Adrenal gland (tissue), 5 donors: ENCODE data around the gene ANO2.

Experiments used
- POLR2A ChIP-seq, 2 donors: fragments of 450-650 bp; IDR thresholded peaks; one replicate each; pipeline ENCODE4 v1.6.1; 2017; ENCODE audit warnings: antibody characterized with exemption in 2 of 2, mild to moderate bottlenecking in 2 of 2, moderate library complexity in 1 of 2
- TF ChIP-seq, protein P1 (sequence below), 6 experiments: fragments of 450-650 bp in 4 of 6; fragments of 200-600 bp in 2 of 6; sonication (generic) in 1 of 6; IDR thresholded peaks; 1 replicate in 5 of 6; 2 replicates in 1 of 6; pipeline versions ENCODE4 v1.5.1 to v1.8.0; 2016 to 2021; ENCODE audit warnings: antibody characterized with exemption in 6 of 6, mild to moderate bottlenecking in 2 of 6, moderate library complexity in 1 of 6
- donor health status: DM: no; HTN: no; CAD: no.

DNA sequence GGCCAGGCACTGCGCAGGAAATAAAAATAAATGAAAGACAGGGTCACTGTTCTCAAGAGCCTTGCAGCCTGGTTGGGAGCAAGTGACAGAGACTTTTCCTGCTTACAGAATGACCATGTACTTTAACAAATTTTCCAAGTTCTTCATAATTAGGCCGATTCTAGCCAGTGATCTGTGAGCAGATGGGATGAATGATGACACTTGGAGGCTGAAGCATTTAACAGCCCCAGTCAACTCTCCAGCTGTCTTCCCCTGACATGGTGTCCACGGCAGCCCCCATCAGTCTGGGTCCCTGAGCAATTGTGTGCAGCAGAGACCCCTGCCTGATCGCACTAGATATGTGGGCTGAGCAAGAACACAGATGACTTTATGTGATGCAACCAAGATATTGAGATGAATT, 314.3 kb downstream of the ANO2 start:
- TF ChIP-seq, protein P1, sequence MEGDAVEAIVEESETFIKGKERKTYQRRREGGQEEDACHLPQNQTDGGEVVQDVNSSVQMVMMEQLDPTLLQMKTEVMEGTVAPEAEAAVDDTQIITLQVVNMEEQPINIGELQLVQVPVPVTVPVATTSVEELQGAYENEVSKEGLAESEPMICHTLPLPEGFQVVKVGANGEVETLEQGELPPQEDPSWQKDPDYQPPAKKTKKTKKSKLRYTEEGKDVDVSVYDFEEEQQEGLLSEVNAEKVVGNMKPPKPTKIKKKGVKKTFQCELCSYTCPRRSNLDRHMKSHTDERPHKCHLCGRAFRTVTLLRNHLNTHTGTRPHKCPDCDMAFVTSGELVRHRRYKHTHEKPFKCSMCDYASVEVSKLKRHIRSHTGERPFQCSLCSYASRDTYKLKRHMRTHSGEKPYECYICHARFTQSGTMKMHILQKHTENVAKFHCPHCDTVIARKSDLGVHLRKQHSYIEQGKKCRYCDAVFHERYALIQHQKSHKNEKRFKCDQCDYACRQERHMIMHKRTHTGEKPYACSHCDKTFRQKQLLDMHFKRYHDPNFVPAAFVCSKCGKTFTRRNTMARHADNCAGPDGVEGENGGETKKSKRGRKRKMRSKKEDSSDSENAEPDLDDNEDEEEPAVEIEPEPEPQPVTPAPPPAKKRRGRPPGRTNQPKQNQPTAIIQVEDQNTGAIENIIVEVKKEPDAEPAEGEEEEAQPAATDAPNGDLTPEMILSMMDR (IDR thresholded peaks at IDR 0.05), result no peak
- no peak for TF ChIP-seq POLR2A (IDR thresholded peaks at IDR 0.05)
